ENCODE data around the gene SIRT2.

The SIRT2 gene

DNA sequence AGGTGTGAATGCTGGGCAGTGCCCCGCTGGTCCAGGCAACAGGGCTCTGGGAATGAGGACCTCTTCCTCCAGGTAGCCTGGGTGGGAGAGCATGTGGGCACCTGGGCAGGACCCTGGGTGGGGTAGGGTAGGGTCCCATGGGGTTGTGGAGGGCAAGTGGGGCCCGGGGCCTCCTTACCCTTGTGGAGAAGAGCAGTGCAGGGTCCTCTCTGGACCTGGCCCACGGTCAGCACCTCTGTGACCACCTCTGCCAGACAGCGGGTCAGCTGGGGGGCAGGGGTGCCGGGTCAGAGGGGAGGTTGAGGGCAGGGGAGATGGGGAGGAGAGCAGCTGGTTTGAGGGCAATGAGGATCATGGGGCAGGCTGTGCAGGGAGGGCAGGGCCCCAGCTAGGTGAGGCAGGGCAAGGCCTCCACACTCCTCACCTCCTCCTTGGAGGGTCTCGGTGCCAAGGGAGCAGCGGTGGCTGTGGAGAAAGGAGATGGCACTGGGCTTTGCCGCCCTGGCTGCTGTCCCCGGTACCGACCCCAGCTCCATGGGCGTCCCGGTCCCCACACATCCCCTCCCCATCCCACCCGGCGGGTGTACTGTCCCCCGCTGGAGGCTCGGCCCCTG is 12.1 kb upstream of the SIRT2 start:
- TF ChIP-seq, protein P1, sequence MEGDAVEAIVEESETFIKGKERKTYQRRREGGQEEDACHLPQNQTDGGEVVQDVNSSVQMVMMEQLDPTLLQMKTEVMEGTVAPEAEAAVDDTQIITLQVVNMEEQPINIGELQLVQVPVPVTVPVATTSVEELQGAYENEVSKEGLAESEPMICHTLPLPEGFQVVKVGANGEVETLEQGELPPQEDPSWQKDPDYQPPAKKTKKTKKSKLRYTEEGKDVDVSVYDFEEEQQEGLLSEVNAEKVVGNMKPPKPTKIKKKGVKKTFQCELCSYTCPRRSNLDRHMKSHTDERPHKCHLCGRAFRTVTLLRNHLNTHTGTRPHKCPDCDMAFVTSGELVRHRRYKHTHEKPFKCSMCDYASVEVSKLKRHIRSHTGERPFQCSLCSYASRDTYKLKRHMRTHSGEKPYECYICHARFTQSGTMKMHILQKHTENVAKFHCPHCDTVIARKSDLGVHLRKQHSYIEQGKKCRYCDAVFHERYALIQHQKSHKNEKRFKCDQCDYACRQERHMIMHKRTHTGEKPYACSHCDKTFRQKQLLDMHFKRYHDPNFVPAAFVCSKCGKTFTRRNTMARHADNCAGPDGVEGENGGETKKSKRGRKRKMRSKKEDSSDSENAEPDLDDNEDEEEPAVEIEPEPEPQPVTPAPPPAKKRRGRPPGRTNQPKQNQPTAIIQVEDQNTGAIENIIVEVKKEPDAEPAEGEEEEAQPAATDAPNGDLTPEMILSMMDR (conservative IDR thresholded peaks at IDR 0.05; ENCODE audit: control insufficient read depth, insufficient read depth, low read depth, low read length) = no peak
- no peak overlapping the region for H3K4me3 ChIP-seq (ENCODE audit: control insufficient read depth, low read depth, low read length)
- DNase-seq (ENCODE audit: low read depth) = no peak

DNA sequence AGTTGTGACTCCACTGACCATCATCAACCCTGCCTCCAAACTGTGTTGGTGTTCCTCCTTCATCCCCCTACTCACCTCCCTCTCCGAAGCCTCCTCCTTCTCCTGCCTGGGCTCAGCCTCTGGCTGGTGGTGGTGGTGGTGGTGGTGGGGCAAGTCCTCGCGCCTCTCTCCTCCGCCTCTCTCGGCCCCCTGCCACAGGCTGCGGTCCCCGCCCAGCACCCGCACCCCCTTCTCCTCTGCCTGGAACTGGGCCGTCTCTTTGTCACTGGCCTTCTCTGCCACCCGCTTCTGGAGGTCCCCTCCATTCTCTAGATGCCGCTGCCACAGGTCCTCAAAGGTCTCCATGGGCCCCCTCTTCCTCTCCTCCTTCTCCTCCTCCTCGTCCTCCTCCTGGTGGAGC is 11.1 kb upstream of the SIRT2 start:
- TF ChIP-seq, protein P1 (conservative IDR thresholded peaks at IDR 0.05; ENCODE audit: control insufficient read depth, insufficient read depth, low read depth, low read length) = no peak
- DNase-seq (ENCODE audit: low read depth) = no peak
- no peak overlapping the region for H3K4me3 ChIP-seq (ENCODE audit: control insufficient read depth, low read depth, low read length)

DNA sequence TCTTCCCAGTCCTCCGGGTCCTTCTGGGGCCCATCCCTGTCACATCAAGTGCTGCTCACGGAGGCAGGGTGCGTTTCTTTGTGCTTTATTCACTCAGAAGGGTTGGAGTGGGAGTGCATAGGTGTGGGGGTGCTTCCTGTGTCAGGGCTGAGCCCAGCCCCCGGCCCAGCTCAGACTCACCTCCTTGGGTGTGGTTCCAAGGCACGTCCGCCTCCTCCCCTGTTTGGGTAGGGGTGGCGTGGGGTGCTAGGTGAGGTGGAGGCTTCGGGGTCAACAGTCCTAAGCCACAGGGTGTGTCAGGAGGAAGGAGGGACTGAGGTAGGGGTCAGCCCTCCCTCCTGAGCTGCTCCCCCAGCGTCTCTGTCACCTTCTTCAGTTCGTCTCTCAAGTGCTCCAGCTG is 9.5 kb upstream of the SIRT2 start:
- TF ChIP-seq, protein P1 (conservative IDR thresholded peaks at IDR 0.05; ENCODE audit: control insufficient read depth, insufficient read depth, low read depth, low read length) = no peak
- DNase-seq (ENCODE audit: low read depth) = no peak
- H3K4me3 ChIP-seq (ENCODE audit: control insufficient read depth, low read depth, low read length) = no peak overlapping the region

DNA sequence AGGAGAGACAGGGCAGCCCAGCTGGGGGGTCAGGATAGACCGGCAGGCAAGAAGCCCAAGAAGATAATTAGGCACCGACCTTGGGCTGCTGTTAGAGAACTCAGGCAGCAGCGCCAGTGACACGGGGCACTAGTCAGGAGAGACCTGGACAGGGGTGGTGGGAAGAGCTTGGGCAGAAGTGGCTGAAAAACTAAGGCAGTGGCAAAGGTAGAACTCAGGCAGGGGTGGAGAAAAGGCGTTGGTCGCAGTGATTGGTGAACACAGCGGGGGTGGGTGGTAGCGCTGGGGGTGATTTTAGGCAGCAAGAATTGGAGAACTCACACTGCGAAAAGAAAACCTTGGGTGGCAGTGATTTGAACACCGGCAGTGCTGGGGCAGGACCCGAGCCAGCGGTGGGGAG is 8.3 kb upstream of the SIRT2 start:
- H3K4me3 ChIP-seq (ENCODE audit: control insufficient read depth, low read depth, low read length) = no peak overlapping the region
- no peak for DNase-seq (ENCODE audit: low read depth)
- TF ChIP-seq, protein P1 (conservative IDR thresholded peaks at IDR 0.05; ENCODE audit: control insufficient read depth, insufficient read depth, low read depth, low read length) = no peak

DNA sequence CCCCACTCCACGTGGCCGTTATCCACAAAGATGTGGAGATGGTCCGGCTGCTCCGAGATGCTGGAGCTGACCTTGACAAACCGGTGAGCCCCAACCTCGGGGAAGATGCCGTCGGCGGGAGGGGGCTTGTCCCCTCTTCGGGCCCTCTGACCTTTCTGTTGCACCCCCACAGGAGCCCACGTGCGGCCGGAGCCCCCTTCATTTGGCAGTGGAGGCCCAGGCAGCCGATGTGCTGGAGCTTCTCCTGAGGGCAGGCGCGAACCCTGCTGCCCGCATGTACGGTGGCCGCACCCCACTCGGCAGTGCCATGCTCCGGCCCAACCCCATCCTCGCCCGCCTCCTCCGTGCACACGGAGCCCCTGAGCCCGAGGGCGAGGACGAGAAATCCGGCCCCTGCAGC is 7.8 kb upstream of the SIRT2 start:
- no peak overlapping the region for H3K4me3 ChIP-seq (ENCODE audit: control insufficient read depth, low read depth, low read length)
- TF ChIP-seq, protein P1 (conservative IDR thresholded peaks at IDR 0.05; ENCODE audit: control insufficient read depth, insufficient read depth, low read depth, low read length) = no peak
- no peak for DNase-seq (ENCODE audit: low read depth)

DNA sequence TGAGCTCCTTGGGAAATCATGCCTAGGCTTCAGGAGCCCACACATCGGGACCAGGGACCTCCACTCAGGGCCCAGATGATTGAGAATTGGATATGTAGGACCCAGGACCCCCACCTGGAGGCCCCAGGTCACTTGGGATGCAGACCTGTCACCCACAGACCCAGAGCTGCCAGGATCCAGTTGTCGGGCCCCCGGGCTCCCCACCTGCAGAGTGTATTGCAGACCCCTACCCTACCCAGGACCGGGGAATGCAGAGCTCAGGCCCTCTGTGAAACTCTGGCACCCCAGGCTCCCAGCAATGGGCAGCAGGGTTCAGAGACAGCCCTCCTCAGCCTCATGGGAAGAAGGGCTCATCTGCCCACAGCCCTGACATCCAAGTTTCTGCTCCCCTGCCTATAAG is 6.2 kb upstream of the SIRT2 start:
- H3K4me3 ChIP-seq (ENCODE audit: control insufficient read depth, low read depth, low read length) = no peak overlapping the region
- TF ChIP-seq, protein P1 (conservative IDR thresholded peaks at IDR 0.05; ENCODE audit: control insufficient read depth, insufficient read depth, low read depth, low read length) = no peak
- no peak for DNase-seq (ENCODE audit: low read depth)
